CD4-positive, alpha-beta T cell treated with Interleukin-2 at 100 ng/mL for 4 hours (primary cell): Measurements from ENCODE around the gene BTN3A1.
A peak's percentile ranks its signal among the peaks of the same experiment; 100 is the strongest.
"Not testable (repeated sequence)": the region's sequence is repeated elsewhere in the genome, so short reads cannot be mapped to it uniquely, and the experiment has no call there.

Experiments
- DNase-seq: peaks from one replicate; pipeline ENCODE4 v3.0.0-alpha.2; 2020; ENCODE audit warnings: low spot score

BTN3A1 gene

GRCh38 chr6:26401987-26402658 is at the start of gene BTN3A1:
BTN3A1 (plus strand) TSS chr6:26402275; CDS start chr6:26405564, 3,289 bp downstream.
- DNase-seq = peak; percentile 84

GRCh38 chr6:26352315-26352714 is 49.8 kb upstream of the BTN3A1 start:
- no peak for DNase-seq

- no peak for DNase-seq
Observed at GRCh38 chr6:26354162-26354561, 47.9 kb upstream of the BTN3A1 start.

DNA sequence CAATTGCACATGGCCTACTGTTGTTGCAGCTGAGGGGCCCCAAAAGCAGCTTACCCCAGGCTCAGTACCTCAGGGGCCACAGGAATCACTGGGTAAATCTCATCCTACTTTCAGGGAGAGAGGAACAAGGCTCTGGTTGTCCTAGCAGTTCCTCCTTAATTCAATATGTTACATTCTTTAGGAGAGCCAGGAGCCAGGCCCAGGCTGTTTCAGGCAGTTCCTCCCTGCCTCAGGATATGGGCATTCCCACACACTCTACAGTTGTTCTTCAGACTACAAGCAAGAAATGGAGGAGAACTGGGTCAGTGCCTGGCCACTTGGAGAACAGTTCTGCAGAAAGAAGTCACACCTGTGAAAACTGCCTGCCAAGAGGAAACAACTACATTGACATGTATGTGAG is 46.7 kb upstream of the BTN3A1 start:
- no peak for DNase-seq

DNA sequence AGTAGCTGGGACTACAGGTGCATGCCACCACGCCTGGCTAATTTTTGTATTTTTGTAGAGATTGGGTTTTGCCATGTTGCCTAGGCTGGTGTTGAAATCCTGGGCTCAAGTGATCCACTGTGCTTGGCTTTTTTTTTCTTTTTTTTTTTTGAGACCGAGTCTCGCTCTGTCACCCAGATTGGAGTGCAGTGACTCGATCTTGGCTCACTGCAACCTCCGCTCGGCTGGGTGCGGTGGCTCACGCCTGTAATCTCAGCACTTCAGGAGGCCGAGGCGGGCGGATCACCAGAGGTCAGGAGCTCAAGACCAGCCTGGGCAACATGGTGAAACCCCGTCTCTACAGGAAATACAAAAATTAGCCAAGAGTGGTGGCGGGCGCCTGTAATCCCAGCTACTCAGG is 44.5 kb upstream of the BTN3A1 start:
- not testable (repeated sequence) for DNase-seq

DNA sequence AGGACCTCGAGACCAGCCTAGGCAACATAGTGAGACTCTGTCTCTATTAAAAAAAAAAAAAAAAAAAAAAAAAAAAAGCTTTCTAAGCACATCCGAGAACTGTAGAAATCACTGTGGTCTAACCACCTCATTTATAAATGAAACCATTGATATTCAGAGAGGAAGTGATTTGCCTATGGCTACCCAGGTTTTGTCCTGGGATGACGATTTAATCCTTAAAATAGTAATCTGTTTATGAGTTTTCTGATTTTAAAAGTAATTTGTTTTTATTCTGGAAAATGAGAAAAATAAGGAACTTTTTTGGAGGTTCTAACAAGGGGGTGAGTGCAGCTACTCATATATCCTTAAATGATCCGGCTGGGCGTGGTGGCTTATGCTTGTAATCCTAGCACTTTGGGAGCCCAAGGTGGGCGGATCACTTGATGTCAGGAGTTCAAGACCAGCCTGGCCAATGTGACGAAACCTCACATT is 43.5 kb upstream of the BTN3A1 start:
- no peak for DNase-seq

- DNase-seq = no peak
Observed at GRCh38 chr6:26359765-26360164, 42.3 kb upstream of the BTN3A1 start.

DNA sequence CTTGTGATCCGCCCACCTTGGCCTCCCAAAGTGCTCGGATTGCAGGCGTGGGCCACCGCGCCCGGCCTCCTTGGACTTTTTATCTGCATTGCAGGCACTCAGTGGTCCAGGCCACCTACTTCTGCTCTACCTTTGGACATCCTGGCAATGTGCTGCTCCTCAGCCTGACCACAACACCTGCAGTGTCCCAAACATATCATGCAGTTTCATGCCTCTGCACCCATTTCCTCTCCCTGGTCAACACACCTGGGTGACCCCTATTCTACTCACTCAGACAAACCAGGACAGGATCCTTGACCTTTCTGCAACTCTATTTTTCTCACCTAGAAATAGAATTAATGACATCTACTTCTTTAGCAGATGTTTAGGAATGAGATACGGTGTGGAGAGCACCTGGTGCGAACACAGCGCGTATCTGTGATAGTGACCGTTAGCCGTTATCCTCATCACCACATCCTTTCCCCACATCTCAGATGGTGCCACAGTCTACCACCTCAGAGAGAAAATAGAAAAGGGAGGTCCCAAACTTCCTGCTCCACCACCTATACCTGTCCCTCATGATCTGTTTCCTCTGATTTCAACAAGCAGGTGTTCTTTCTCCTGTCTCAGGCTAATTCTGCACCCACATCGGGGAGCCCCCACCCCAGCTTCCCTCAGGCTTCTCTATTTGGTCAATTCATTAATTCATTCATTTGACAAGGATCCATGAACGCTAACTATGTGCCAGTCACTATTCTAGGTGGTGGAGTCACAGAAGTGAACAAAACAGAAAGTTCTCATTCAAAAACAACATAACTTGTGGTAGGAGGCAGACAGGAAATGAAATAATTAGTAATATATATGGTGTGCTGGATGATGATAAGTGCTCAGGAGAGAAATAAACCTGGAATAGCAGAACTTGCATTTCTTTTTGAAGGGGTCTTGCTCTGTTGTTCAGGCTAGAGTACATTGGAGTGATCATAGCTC is 41.3 kb upstream of the BTN3A1 start:
- DNase-seq = peak; percentile 38

DNA sequence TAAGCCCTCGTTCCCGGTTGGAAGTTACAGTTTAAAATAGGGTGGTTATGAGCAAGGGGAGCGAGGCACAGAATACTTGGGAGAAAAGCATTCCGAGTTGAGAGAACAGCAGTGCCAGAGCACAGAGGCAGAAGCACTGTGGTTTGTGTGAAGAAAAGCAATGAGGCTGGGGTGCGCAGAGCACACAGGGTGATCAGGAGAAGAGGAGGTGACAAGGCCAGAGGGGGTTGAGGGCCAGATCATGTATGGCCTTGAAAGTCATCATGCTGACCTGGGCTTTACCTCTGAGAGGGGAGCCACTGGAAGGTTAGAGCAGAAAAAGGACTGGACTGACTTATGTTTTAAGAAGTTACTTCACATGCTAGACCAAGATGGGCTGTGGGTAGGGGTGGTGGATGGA is 40.5 kb upstream of the BTN3A1 start:
- no peak for DNase-seq

- no peak for DNase-seq
Observed at GRCh38 chr6:26362093-26362835, 39.8 kb upstream of the BTN3A1 start.

GRCh38 chr6:26362836-26363220 is 39.2 kb upstream of the BTN3A1 start:
- DNase-seq = no peak

GRCh38 chr6:26363882-26364701 is 38.0 kb upstream of the BTN3A1 start:
- DNase-seq = peak; percentile 16

DNA sequence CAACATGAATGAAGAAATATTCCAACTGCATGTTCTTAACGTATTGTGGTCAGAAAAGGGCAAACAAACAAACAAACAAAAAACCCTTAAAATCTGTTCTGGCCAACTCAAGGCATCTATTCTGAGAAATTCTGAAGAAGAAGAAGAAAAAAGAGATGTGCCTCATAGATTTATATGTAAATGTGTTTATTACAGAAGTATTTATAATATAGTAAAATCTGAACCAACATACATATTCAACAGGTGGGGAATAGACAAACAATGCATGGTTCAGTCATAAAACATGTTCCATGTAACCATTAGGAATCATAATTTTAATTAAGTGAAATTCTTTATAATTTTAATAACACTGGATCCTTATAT is 36.5 kb upstream of the BTN3A1 start:
- no peak for DNase-seq

GRCh38 chr6:26366504-26366903 is 35.6 kb upstream of the BTN3A1 start:
- DNase-seq = no peak

GRCh38 chr6:26367114-26367513 is 35.0 kb upstream of the BTN3A1 start:
- DNase-seq = peak; percentile 27

GRCh38 chr6:26371813-26372212 is 30.3 kb upstream of the BTN3A1 start:
- DNase-seq = not testable (repeated sequence)

DNA sequence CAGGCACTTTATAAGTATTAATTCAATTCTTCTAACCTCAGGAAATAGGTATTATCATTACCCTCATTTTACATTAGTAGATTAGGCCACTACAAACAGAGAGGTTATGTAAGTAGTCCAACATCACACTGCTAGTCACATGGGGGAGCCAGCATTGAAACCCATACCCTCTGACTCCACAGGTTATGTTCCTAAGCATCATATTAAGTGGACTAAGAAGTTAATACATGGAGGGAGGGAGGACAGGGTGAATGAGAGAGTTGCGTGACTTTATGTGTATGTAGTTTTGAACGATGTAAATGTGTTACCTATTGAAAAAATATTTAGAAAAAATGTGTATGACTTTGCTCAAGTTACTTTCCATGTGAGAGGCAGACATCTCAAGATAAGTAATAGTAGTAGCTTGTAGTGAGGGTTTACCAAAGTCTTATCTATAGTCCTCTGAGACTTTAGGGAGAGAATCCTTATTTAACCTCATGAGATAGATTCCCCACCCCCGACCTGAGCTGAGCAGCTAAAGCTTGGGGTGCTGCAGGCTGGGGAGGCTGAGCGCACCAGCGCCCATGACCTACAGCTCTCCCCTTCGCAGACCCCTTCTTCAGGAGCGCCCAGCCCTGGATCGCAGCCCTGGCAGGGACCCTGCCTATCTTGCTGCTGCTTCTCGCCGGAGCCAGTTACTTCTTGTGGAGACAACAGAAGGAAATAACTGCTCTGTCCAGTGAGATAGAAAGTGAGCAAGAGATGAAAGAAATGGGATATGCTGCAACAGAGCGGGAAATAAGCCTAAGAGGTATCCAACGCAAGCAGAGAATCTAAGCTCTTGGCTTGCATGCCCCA is 29.5 kb upstream of the BTN3A1 start:
- no peak for DNase-seq

DNA sequence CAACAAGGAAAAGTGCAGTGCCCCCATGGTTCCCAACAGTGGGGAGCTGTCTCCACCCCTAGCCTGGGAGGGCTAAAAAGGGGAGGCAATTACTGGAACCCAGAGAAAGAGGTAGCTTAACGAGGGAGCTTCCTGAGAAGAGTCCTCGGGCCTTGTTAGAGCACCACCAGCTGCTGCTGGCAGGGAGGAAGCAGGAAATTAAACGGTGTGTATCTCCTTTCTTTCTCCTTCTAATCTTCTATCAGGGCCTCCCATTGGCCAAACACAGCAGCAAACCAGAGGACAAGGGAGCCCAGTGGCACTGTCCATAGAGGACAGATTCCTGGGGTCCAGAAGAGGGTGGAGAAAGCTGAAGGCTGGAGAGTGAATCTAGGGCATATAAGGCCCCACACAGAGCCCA is 26.8 kb upstream of the BTN3A1 start:
- no peak for DNase-seq

DNA sequence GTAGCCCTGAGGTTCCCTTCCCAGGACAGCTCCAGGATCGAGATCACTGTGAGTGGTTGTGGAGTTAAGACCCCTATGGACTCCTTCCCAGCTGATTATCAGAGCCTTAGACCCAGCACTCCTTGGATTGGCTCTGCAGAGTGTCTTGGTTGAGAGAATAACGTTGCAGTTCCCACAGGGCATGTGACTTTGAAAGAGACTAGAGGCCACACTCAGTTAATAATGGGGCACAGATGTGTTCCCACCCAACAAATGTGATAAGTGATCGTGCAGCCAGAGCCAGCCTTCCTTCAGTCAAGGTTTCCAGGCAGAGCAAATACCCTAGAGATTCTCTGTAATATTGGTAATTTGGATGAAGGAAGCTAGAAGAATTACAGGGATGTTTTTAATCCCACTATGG is 24.4 kb upstream of the BTN3A1 start:
- DNase-seq = no peak

- DNase-seq = not testable (repeated sequence)
Observed at GRCh38 chr6:26378143-26378542, 23.9 kb upstream of the BTN3A1 start.

DNA sequence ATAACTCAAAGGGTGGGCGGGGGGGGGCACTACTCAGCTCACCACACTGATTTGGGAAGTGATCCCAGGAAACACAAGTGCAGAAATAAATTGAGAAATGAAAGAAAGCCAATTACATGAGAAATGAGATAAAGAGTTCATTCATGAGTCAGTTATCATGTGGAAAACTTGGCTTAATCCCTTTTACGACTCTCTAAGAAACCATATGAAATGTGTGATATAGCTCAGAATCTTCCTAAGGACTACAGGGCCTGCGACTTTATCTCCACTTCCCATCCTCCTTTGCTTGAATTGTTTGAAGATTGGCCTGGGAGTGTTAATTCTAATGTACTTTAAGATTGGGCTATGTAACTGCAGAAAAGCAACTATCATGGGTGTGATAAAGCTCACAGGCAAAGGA is 22.8 kb upstream of the BTN3A1 start:
- no peak for DNase-seq
